Adipose tissue (tissue), 3 donors: Measurements from ENCODE around the gene C1orf116. TPM values are rescaled to one million over a fixed set of nuclear protein-coding genes. Genes with fewer than 3 reads are reported as not detected.

Experiments
- H3K27ac ChIP-seq: one replicate; pipeline ENCODE4 v1.5.1; 2013; ENCODE audit warnings: low read depth, low read length
- WGBS, 3 donors: extraction: QIAGEN DNeasy Blood & Tissue Kit; methylation state at CpG; one replicate each; pipeline ENCODE4 v1.1.7; 2013; 5-methylcytosine and 5-hydroxymethylcytosine counted together
- polyA plus RNA-seq, 3 donors: library from polyadenylated mRNA; stranded (reverse); fragments of 200-250 nt; gene quantifications; one replicate each; pipeline ENCODE4 v1.2.3, GENCODE V29; 2013
- donor health status: healthy with polysubstance abuse.
- donor health status: Bipolar disorder and iron deficiency.
- donor health status: healthy.

The C1orf116 gene
- polyA plus RNA-seq, 3 donors, result 0.34 to 5.6 (median 2.3) TPM

GRCh38 chr1:207025146-207025880, 7.2 kb downstream of the C1orf116 start:
- WGBS, 3 donors, result 38 to 57% (median 42%) methylated on average over 5 of the region's 5 CpGs
- no peak overlapping the region for H3K27ac ChIP-seq

- H3K27ac ChIP-seq, result no peak overlapping the region
- 49 to 52% (median 49%) methylated on average over 14 to 18 of the region's 18 CpGs for WGBS, 3 donors
Observed at GRCh38 chr1:207024202-207025145, 8.1 kb downstream of the C1orf116 start.

GRCh38 chr1:207022996-207023679, 9.4 kb downstream of the C1orf116 start:
- no peak overlapping the region for H3K27ac ChIP-seq
- WGBS, 3 donors, result 81 to 87% (median 86%) methylated on average over 8 of the region's 8 CpGs

- H3K27ac ChIP-seq, result no peak overlapping the region
- 84 to 90% (median 85%) methylated on average over 15 of the region's 15 CpGs for WGBS, 3 donors
Observed at GRCh38 chr1:207021876-207022596, 10.5 kb downstream of the C1orf116 start.

DNA sequence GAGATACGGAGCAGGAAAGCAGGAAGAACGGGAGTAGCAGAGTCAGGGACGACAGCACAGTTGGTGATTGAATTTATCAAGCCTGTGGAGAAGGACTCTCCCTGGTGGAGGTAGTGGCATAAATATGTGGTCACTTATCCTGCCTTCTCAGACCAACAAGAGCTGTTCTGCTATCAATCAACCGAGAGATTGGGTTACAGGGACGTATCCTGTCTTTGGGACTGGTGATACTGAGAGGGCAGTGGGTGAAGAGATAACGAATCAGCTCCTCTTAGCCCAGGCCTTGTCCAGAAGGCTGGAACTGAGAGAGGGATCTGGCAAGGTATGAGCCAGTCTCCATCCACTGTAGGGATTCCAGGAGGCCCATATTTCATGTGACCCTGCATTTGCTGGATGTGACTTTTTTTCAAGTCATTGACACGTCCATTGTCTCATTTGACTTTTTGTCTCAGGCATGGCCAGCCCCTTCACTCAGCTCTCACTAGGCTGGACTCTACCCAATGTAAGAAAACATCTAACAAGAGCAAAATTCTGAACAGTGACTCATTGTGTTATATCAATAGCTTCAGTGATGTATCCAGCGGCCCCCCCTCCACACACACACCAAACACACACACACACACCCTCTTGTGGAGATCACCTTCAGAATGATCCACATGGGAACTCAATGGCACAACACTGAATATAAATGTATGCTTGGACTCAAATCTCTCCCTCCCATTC, 11.3 kb downstream of the C1orf116 start:
- 71 to 78% (median 75%) methylated on average over 8 of the region's 8 CpGs for WGBS, 3 donors
- H3K27ac ChIP-seq, result no peak overlapping the region

DNA sequence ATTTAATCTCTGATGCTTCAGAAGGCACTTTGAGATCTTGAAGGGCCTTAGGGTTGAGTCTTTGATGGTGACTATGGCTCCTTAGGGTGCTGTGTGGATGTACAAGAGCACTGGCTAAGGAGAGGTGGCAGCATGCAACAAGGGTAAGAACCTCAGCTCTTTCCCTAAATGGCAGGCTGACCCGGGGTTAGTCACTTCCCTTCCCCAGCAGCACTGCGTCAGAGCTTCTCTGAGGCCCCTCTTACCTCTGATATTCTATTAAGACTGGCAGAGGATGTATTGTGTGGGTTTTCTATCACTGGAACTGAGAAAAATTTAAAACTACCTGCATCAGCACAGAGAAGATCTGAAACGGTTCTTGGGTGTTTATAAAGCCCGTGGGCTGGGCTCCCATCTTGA, 11.8 kb downstream of the C1orf116 start:
- WGBS, 3 donors, result 58 to 76% (median 69%) methylated on average over 4 of the region's 4 CpGs
- H3K27ac ChIP-seq, result no peak overlapping the region

GRCh38 chr1:207020065-207020708, 12.4 kb downstream of the C1orf116 start:
- WGBS, 3 donors, result 71 to 82% (median 82%) methylated on average over 9 of the region's 9 CpGs

GRCh38 chr1:207019661-207020060, 12.9 kb downstream of the C1orf116 start:
- 48 to 79% (median 65%) methylated on average over 2 of the region's 2 CpGs for WGBS, 3 donors
- H3K27ac ChIP-seq, result no peak overlapping the region

More at GRCh38 chr1:207020065-207020708, 12.4 kb downstream of the C1orf116 start:
- H3K27ac ChIP-seq, result no peak overlapping the region

GRCh38 chr1:207019161-207019560, 13.4 kb downstream of the C1orf116 start:
- no peak overlapping the region for H3K27ac ChIP-seq
- WGBS, 3 donors, result 83 to 93% (median 83%) methylated on average over 2 of the region's 2 CpGs

DNA sequence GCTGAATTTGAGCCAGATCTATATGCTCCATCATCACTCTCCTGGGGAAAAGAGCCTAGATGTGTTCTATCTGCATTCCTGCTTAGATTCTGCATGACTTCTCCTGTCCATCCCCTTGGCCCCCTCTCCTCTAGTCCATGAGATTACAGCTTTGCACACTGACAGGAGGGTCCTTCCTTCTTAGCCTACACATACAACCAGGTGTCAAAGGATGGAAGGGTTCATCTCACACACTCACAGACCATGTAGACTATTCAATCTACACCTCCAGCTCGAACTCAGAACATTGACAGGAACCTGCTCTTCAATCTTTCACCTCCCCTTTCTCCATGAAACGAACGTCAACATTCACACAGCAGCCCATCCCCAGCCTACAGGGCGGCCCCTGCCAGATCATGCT, 13.8 kb downstream of the C1orf116 start:
- H3K27ac ChIP-seq, result no peak overlapping the region
- 81 to 91% (median 90%) methylated on average over 4 of the region's 4 CpGs for WGBS, 3 donors

- no peak overlapping the region for H3K27ac ChIP-seq
- 44 to 68% (median 65%) methylated on average over 7 of the region's 7 CpGs for WGBS, 3 donors
Observed at GRCh38 chr1:207017615-207018559, 14.7 kb downstream of the C1orf116 start.

- H3K27ac ChIP-seq, result no peak overlapping the region
- 89 to 93% (median 90%) methylated on average over 3 of the region's 3 CpGs for WGBS, 3 donors
Observed at GRCh38 chr1:207015791-207016190, 16.8 kb downstream of the C1orf116 start.

- WGBS, 3 donors, result 89 to 96% (median 94%) methylated on average over 3 of the region's 3 CpGs
- no peak overlapping the region for H3K27ac ChIP-seq
Observed at GRCh38 chr1:207014728-207015127, 17.8 kb downstream of the C1orf116 start.

DNA sequence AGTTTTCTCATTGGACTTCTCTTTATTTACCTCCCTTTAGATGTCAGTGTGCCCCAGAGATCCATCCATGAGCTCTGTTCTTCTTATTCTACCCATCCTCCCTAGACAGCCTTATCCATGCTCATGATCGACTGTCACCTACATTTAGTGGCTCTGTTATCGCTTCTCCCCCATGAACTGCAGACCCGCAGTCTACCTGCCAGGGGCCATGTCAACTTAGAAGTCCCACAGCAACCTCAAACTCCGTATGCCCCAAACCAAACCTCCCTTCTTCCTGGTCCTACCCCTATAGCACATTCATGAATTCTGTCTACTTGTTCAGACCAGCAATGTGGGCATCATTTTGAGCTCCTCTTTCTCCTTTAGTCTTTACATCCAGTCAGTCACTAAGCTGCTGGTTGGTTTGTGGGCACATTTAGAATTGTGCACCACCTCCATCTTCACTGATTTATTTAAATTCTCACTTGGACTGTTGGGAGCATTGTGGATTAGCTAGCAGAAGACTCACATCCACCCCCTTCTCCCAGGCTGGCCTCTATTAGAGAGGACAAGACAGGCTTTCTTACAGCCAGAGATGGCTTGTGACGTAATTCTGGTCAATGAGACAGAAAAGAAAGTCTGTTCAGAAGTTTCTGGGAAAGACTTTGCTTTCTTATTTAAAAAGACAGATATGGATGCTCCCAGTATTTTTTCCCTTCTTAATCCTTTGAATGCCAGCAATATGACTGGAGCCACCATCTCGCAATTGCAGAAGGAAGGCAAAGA, 19.1 kb downstream of the C1orf116 start:
- WGBS, 3 donors, result 63 to 73% (median 71%) methylated on average over 6 of the region's 6 CpGs
- H3K27ac ChIP-seq, result no peak overlapping the region

- WGBS, 3 donors, result 94 to 99% (median 96%) methylated on average over 2 of the region's 2 CpGs
- H3K27ac ChIP-seq, result no peak overlapping the region
Observed at GRCh38 chr1:207010726-207011125, 21.8 kb downstream of the C1orf116 start.
